Psoas muscle (tissue), 8 donors: ENCODE results near the gene YIF1A. TPM values are rescaled to one million over a fixed set of nuclear protein-coding genes. Genes with fewer than 3 reads are reported as not detected.

ENCODE experiments used
- ATAC-seq, 4 donors: fragments of 200-7000 bp; cut with Tn5 transposase; one replicate each; pipeline ENCODE4 v1.9.1; 2020; ENCODE audit warnings: moderate library complexity in 3 of 4, mild to moderate bottlenecking in 2 of 4
- DNase-seq, 2 donors: peaks; one replicate each; pipeline ENCODE4 v3.0.0-alpha.2; 2020
- H3K27ac ChIP-seq: fragments of 200-600 bp; one replicate; pipeline ENCODE4 v1.8.0; 2022
- H3K27me3 ChIP-seq, 3 donors: fragments of 200-600 bp in 1 of 3; one replicate each; pipeline versions ENCODE4 v1.6.1 to v1.8.0; 2013 to 2022; ENCODE audit warnings: low read length in 2 of 3, mild to moderate bottlenecking in 2 of 3, moderate library complexity in 1 of 3; ENCODE audit not compliant: insufficient read depth in 3 of 3
- H3K36me3 ChIP-seq, 2 donors: fragments of 200-600 bp in 1 of 2; one replicate each; pipeline versions ENCODE4 v1.6.1 to v1.8.0; 2013 to 2022; ENCODE audit warnings: low read depth in 1 of 2, mild to moderate bottlenecking in 1 of 2, moderate library complexity in 1 of 2; ENCODE audit not compliant: insufficient read depth in 1 of 2
- H3K4me1 ChIP-seq: fragments of 200-600 bp; one replicate; pipeline ENCODE4 v1.8.0; 2022
- H3K4me3 ChIP-seq: fragments of 200-600 bp; one replicate; pipeline ENCODE4 v1.8.0; 2022; ENCODE audit warnings: mild to moderate bottlenecking
- H3K9me3 ChIP-seq: fragments of 200-600 bp; one replicate; pipeline ENCODE4 v1.8.0; 2022
- WGBS, 3 donors: extraction: QIAGEN DNeasy Blood & Tissue Kit; methylation state at CpG; one replicate each; pipeline versions ENCODE4 v1.1.6 to v1.1.7; 2013; 5-methylcytosine and 5-hydroxymethylcytosine counted together
- intact Hi-C, 2 donors: fragments of 100-400 bp; cut with DNase I; formaldehyde crosslinking; loops; one replicate each; pipeline versions ENCODE4 v1.11.0 to v1.14.2; 2022
- polyA plus RNA-seq, 3 donors: library from polyadenylated mRNA; stranded (reverse); fragments of 200-250 nt; gene quantifications; one replicate each; pipeline ENCODE4 v1.2.3, GENCODE V29; 2013
- total RNA-seq, 4 donors: library from RNA; stranded (reverse); fragmentation: NEBNext Ultra II Directional in 2 of 4; extraction: Animal tissue kit (Norgen Biotek cat#: 25700) in 2 of 4; gene quantifications; one replicate each; pipeline versions ENCODE4 v1.2.1 to v1.2.4, GENCODE V29; 2021 to 2023
- TF ChIP-seq, protein P1 (sequence below): fragments of 200-600 bp; IDR thresholded peaks from one replicate; pipeline ENCODE4 v1.8.0; 2022; ENCODE audit warnings: antibody characterized with exemption
- donor health status: healthy with polysubstance abuse.
- donor health status: DM: no; HTN: no; CAD: no; lungs with moderate emphysema.
- donor health status: Bipolar disorder and iron deficiency.
- donor health status: healthy.
- donor health status: DM: yes; HTN: yes; CAD: no.
- donor health status: DM: no; HTN: no; CAD: no.
- donor health status: DM: no; HTN: no; CAD: no.
- donor health status: DM: yes; HTN: yes; CAD: no.

The YIF1A gene
- total and polyA plus RNA-seq, 7 donors, result 70.1 to 161 (median 87.4) TPM

DNA sequence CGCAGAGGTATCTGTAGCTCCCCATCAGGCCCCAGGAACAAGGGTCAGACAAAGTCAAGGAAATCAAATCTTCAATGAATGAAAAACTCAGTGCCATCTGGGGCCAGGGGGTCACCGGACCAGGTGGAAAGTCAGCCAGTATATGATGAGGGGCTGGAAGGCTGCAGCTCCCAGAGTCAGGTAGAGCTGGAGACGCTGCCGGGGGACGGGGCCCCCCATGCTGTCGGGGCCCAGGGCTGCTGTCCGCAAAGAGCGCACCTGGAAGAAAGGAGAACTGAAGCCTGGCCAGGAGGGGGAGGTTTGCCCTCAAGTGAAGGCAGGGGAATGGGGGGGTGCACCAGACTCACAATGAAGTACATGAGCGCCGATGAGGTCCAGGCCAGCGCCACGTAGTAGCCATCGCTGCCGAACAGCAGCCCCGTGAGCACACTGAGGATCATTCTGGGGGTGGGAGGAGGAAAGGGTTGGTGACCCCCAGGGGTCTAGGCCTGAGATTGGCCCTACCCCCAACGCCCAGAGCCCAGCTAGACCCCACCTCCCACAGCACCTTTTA is 4.3 kb downstream of the YIF1A start:
- DNase-seq, result no peak
- intact Hi-C loops, result no loop called here
- no peaks in the 10 kb centered on the region for H3K9me3 ChIP-seq
- 91 to 94% (median 92%) methylated on average over 9 to 16 of the region's 16 CpGs for WGBS, 3 donors
- TF ChIP-seq, protein P1, sequence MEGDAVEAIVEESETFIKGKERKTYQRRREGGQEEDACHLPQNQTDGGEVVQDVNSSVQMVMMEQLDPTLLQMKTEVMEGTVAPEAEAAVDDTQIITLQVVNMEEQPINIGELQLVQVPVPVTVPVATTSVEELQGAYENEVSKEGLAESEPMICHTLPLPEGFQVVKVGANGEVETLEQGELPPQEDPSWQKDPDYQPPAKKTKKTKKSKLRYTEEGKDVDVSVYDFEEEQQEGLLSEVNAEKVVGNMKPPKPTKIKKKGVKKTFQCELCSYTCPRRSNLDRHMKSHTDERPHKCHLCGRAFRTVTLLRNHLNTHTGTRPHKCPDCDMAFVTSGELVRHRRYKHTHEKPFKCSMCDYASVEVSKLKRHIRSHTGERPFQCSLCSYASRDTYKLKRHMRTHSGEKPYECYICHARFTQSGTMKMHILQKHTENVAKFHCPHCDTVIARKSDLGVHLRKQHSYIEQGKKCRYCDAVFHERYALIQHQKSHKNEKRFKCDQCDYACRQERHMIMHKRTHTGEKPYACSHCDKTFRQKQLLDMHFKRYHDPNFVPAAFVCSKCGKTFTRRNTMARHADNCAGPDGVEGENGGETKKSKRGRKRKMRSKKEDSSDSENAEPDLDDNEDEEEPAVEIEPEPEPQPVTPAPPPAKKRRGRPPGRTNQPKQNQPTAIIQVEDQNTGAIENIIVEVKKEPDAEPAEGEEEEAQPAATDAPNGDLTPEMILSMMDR, result no peak
- peaks cover 0 to 3% (median 0%) of the 10 kb centered on the region in 3 donors for H3K27me3 ChIP-seq
- no peak overlapping the region for H3K27ac ChIP-seq
- peaks cover 15% of the 10 kb centered on the region for H3K4me1 ChIP-seq
- peaks cover 6 to 31% of the 10 kb centered on the region in 2 donors for H3K36me3 ChIP-seq
- ATAC-seq, result no peak
- H3K4me3 ChIP-seq, result no peak overlapping the region

DNA sequence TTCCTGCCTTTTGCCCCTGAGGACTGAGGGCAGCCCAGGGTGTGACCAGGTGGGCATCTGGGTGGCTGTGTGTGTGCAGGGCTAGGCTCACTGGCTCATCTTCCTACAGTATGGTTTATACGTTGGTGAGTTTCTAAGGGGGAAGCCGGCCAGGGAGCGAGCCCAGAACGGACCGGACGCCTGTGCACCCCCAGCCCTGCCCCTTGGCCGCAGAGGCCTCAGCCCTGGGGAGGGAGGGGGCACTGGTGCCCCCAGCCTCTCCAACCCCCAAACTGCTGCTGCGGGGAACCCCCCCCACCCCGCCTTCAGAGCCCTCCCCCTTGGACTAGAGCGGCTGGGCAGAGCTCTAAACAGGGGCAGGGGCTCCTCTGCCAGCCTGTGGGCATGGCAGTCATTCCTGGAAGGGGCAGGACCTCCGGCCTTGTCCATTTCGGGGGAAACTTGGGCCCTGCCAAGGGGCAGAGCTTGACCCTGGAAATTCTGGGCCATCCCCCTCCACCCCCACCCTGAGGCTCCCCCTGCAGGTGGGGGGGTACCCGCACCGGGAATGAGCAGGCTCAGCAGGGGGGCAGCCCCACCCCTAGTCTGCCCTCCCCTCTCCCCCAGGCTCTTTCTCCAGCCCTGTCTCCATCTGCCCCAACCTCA is 5.4 kb downstream of the YIF1A start:
- H3K27ac ChIP-seq, result no peak overlapping the region
- H3K4me1 ChIP-seq, result peaks cover 15% of the 10 kb centered on the region
- TF ChIP-seq, protein P1, result no peak
- H3K36me3 ChIP-seq, result peaks cover 6 to 31% of the 10 kb centered on the region in 2 donors
- peaks cover 0 to 7% (median 0%) of the 10 kb centered on the region in 3 donors for H3K27me3 ChIP-seq
- no peaks in the 10 kb centered on the region for H3K9me3 ChIP-seq
- intact Hi-C loops, result no loop called here
- H3K4me3 ChIP-seq, result no peak overlapping the region
- DNase-seq (no peak), ATAC-seq (no peak)
- 75 to 80% (median 79%) methylated on average over 10 to 14 of the region's 14 CpGs for WGBS, 3 donors

DNA sequence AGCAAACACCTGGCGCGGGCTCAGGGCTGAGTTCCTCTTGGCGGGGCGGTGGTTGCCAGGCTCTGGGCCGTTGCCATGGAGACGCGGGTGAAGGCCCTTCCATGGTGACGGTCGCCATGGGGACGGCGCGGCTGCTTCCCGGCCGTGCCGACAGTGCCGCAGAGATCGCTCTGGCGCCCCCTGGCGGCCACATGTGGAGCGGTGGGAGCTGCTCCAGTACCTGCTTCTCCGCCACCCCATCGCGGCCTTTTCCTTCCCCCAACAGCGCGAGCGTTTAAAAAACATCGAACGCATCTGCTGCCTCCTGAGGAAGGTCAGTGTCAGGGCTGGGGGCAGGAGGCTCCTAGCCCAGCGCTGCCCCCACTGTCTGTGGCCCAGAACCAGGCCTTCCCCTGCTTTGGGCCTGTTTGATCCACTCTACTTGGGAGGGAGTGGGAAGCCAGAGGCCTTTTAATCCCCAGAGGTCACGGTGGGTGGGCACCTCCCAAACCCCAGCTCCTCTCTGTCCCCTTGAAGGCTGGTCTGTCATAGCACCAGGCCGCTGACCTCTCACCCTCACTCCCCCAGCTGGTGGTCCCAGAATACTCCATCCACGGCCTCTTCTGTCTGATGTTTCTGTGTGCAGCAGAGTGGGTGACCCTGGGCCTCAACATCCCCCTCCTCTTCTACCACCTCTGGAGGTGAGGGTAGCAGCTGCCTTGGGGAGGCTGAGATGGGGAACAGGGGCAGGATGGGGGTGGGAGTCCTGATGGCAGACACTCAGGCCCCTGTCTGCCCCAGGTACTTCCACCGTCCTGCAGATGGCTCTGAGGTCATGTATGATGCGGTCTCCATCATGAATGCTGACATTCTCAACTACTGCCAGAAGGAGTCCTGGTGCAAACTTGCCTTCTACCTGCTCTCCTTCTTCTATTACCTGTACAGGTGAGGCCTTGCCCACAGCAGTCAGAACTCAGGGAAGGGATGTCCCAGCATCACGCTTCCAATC is 6.2 kb downstream of the YIF1A start:
- 14 to 18% (median 14%) methylated on average over 26 to 35 of the region's 35 CpGs for WGBS, 3 donors
- intact Hi-C loops, result loop anchor here in 1 of 2 donors (1.0 kb wide), 1 partner anchor 60 kb away; no protein-coding TSS in a partner anchor
- peak; percentile 87 to 94 (median 88) for ATAC-seq

DNA sequence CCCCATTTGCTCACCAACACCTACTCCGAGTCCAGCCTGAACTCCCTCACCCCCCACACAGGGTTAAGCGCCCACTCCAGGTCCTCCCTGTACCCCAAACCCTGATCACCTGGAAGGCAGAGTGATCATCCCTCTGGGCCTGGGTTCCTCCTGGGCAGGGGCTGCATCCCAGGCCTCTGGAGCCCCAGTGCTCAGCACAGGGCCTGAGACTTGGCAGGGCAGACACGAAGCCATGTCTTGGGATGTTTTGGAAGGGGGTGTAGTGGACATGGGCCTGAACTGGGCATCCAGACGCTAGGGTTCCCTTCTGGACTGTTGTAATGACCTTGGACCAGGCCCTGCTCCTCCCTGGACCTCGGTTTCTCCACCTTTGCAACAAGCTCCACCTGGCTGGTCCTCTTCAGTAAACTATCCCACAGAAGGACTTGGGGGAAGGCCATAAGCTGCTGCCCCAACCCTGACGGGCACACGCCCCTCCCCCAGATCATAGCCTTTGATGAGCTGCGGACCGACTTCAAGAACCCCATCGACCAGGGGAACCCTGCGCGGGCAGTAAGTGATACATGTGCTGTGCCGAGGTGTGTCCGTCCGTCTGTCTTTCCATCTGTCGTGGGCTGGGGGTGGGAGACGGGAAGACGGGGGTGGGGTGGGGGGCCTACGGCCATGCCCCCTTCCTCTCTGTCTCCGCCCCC is 7.0 kb downstream of the YIF1A start:
- ATAC-seq, result peak in 3 of 4 donors; percentile 1 to 4 (median 3)
- 29 to 36% (median 32%) methylated on average over 20 of the region's 20 CpGs for WGBS, 3 donors
- Histone ChIP-seq H3K4me1 (peaks cover 9% of the 10 kb centered on the region), H3K27ac (no peak overlapping the region), H3K27me3 (peaks cover 0 to 7% (median 0%) of the 10 kb centered on the region in 3 donors), H3K9me3 (no peaks in the 10 kb centered on the region), H3K36me3 (peaks cover 6 to 30% of the 10 kb centered on the region in 2 donors), H3K4me3 (no peak overlapping the region)
- intact Hi-C loops, result loop anchor here in 1 of 2 donors (1.0 kb wide), 1 partner anchor 60 kb away; no protein-coding TSS in a partner anchor
- TF ChIP-seq, protein P1, result no peak
- no peak for DNase-seq

More for the DNA sequence above, 6.2 kb downstream of the YIF1A start:
- TF ChIP-seq, protein P1, result peak; percentile 99
- Histone ChIP-seq H3K27ac (no peak overlapping the region), H3K4me3 (no peak overlapping the region), H3K36me3 (peaks cover 6 to 31% of the 10 kb centered on the region in 2 donors), H3K4me1 (peaks cover 8% of the 10 kb centered on the region), H3K9me3 (no peaks in the 10 kb centered on the region), H3K27me3 (peaks cover 0 to 7% (median 0%) of the 10 kb centered on the region in 3 donors)
- DNase-seq, result peak; percentile 98 to 99
